Calu3 (cell line): Measurements from ENCODE around the gene TEAD1. TPM values are rescaled to one million over a fixed set of nuclear protein-coding genes. Genes with fewer than 3 reads are reported as not detected.

Experiments
- BruUV-seq: library from RNA; stranded (reverse); fragments of 400-500 nt; replicated peaks from 2 replicates; lab custom pipeline; 2021; lab: Mats Ljungman, UMichigan
- CTCF ChIA-PET: fragments of 300-600 bp; sonication (Branson Sonifier 250); formaldehyde crosslinking; loops from one replicate; lab custom pipeline; 2022; ENCODE audit warnings: antibody characterized with exemption; lab: Charles Lee
- DNase-seq: peaks from one replicate; pipeline ENCODE4 v3.0.0; 2022
- H3K27ac Mint-ChIP-seq: one replicate; pipeline ENCODE4 v1.8.0; 2022; ENCODE audit warnings: mixed read lengths; ENCODE audit not compliant: unreplicated experiment
- H3K27me3 Mint-ChIP-seq: one replicate; pipeline ENCODE4 v1.8.0; 2022; ENCODE audit warnings: mixed read lengths; ENCODE audit not compliant: unreplicated experiment
- H3K36me3 Mint-ChIP-seq: one replicate; pipeline ENCODE4 v1.8.0; 2022; ENCODE audit warnings: mild to moderate bottlenecking, moderate library complexity, mixed read lengths; ENCODE audit not compliant: insufficient read depth, unreplicated experiment
- H3K4me1 Mint-ChIP-seq: one replicate; pipeline ENCODE4 v1.8.0; 2022; ENCODE audit warnings: mild to moderate bottlenecking, low read depth, mixed read lengths; ENCODE audit not compliant: unreplicated experiment
- H3K4me3 Mint-ChIP-seq: one replicate; pipeline ENCODE4 v1.8.0; 2022; ENCODE audit warnings: mild to moderate bottlenecking, low read depth, moderate library complexity, mixed read lengths; ENCODE audit not compliant: unreplicated experiment
- H3K9me3 Mint-ChIP-seq: one replicate; pipeline ENCODE4 v1.8.0; 2022; ENCODE audit warnings: low read depth, mixed read lengths; ENCODE audit not compliant: unreplicated experiment
- intact Hi-C: fragments of 100-400 bp; cut with micrococcal nuclease; formaldehyde crosslinking; loops from one replicate; pipeline ENCODE4 v1.10.0; 2022; ENCODE audit not compliant: unreplicated experiment
- total RNA-seq: library from RNA; stranded (reverse); gene quantifications from 2 replicates; pipeline ENCODE4 v1.2.3, GENCODE V29; 2022
- TF ChIP-seq, protein P1 (sequence below): fragments of 200-600 bp; IDR thresholded peaks from one replicate; pipeline ENCODE4 v1.8.0; 2022; ENCODE audit warnings: antibody characterized with exemption; ENCODE audit not compliant: unreplicated experiment

TEAD1 gene
- total RNA-seq, 1 experiment from 2014 or later, result 104 TPM

DNA sequence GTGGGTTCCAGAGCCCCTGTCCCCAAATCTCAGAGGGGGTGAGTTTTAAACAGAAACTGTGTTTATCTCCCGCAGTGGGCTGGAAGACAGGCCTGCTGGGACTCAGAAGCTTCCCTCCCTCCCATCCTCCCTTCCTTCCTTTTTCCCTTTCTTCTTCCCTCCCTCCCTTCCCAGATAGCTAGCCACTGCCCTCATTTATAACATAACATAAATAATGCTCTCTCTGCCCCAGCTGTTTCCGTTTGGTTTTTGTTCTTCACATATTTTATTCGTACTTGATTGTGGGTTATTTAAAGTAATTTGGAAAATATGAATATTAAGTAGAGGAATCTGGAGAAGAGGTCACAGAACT lies 140.9 kb downstream of the TEAD1 start:
- no TSS peak for BruUV-seq
- intact Hi-C loops, result no loop called here
- Mint-ChIP-seq H3K9me3 (no peaks in the 10 kb centered on the region), H3K36me3 (peaks cover 3% of the 10 kb centered on the region), H3K27ac (no peak overlapping the region), H3K27me3 (no peaks in the 10 kb centered on the region), H3K4me1 (peaks cover 61% of the 10 kb centered on the region), H3K4me3 (no peak overlapping the region)
- CTCF ChIA-PET, result interaction anchor here (0.7 to 2.0 kb wide), 6 partner anchors 12 to 216 kb away, joined by 3 to 10 read pairs (median 4); no protein-coding TSS in a partner anchor
- no peak for DNase-seq
- TF ChIP-seq, protein P1, sequence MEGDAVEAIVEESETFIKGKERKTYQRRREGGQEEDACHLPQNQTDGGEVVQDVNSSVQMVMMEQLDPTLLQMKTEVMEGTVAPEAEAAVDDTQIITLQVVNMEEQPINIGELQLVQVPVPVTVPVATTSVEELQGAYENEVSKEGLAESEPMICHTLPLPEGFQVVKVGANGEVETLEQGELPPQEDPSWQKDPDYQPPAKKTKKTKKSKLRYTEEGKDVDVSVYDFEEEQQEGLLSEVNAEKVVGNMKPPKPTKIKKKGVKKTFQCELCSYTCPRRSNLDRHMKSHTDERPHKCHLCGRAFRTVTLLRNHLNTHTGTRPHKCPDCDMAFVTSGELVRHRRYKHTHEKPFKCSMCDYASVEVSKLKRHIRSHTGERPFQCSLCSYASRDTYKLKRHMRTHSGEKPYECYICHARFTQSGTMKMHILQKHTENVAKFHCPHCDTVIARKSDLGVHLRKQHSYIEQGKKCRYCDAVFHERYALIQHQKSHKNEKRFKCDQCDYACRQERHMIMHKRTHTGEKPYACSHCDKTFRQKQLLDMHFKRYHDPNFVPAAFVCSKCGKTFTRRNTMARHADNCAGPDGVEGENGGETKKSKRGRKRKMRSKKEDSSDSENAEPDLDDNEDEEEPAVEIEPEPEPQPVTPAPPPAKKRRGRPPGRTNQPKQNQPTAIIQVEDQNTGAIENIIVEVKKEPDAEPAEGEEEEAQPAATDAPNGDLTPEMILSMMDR, result no peak

DNA sequence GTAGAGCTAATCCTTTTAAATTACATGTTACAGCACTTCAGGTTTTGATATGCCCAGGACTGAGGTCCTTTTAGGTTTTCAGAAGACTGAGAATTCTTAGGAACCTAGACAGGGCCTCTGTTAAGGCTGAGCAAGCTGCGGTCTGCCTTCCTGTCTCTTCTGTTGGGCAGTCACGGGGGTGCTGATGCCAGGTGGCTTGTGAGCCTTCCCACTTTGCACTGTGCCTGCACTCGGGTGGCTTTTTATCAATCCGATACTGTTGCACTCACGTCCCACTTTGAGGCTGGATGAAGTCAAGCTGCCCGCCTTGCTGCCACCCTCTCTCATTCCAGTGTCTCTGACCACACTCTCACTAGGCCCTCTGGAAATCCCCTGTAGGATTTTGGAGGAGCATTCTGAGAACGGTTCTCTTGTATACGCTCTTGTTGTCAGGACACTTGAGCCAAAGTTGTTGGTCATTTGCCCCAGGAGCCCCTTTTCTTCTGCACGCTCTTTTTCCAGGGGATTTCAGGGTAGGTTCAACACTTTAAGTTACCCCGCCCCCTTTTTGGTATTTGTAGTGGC lies 141.8 kb downstream of the TEAD1 start:
- H3K27ac Mint-ChIP-seq, result no peak overlapping the region
- CTCF ChIA-PET, result interaction anchor here (0.7 to 1.7 kb wide), 2 partner anchors 12 to 13 kb away, joined by 3 to 7 read pairs; no protein-coding TSS in a partner anchor
- H3K36me3 Mint-ChIP-seq, result peaks cover 3% of the 10 kb centered on the region
- intact Hi-C loops, result no loop called here
- no TSS peak for BruUV-seq
- no peaks in the 10 kb centered on the region for H3K9me3 Mint-ChIP-seq
- no peak overlapping the region for H3K4me3 Mint-ChIP-seq
- TF ChIP-seq, protein P1, result no peak
- peaks cover 58% of the 10 kb centered on the region for H3K4me1 Mint-ChIP-seq
- no peaks in the 10 kb centered on the region for H3K27me3 Mint-ChIP-seq
- no peak for DNase-seq

DNA sequence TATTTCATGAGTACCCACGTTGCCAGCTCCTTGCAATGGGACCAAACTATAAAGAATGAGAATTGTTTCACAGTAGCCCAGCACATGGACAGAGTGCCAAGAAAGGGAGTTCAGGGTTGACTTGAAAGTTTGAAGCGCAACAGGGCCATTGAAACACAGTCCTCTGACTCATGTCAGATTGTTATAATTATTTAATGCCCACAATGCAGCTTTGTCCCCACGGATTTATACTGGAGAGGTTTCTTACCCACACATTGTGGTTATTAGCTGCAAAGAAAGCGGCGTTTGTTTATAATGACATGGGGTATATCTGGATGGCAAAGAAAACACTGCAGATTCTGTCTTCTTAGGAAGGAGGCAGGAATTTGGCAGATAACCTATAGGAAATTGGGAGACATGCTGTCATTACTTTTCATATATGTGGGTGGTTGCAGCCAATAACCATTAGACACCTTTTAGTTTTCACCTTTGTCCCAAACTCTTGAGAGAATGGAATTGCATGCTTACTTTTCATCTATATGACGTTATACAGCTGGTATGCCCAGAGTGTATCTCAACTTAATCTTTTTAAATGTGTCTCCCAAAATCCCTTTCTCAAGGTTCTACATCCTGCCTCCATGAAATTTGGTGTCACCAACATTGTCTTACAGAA lies 143.6 kb downstream of the TEAD1 start:
- Mint-ChIP-seq H3K36me3 (peaks cover 8% of the 10 kb centered on the region), H3K9me3 (no peaks in the 10 kb centered on the region), H3K27me3 (no peaks in the 10 kb centered on the region), H3K4me1 (peaks cover 40% of the 10 kb centered on the region), H3K27ac (no peak overlapping the region), H3K4me3 (no peak overlapping the region)
- BruUV-seq, result no TSS peak
- CTCF ChIA-PET, result no interaction called here
- intact Hi-C loops, result no loop called here
- TF ChIP-seq, protein P1, result no peak
- DNase-seq, result no peak

DNA sequence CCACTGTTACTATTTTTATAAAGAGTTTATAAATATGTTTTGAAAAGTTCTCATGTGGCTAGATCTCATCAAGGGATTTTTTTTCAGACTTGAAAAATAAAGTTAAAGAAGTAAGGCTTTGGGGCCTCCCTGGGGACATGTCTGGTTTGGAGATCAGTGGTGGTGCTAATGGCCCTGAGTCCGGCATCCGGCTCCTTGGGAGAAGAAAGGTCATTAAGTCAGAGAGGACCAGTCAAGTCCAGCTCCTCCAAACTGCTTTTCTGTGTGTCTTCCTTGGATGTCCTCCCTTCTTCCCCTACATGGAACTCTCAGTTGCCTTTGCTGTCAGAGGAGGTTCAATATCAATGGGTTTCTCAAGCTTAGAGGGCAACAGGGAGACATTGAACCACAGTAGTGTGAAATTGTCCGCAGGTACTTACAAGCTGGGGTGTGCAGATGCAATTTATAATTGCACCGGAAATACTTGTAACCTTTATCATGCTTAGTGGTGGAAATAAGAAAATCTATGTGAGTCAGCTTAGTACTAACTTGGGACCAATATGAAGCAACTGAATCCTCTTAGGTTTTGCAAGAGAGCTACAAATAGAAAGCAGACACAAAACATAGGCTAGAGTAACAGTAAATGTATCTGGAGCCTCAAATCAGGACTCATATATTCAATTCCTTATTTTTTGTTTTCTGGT lies 144.3 kb downstream of the TEAD1 start:
- no peaks in the 10 kb centered on the region for H3K27me3 Mint-ChIP-seq
- TF ChIP-seq, protein P1, result no peak
- no peak for DNase-seq
- no TSS peak for BruUV-seq
- no peaks in the 10 kb centered on the region for H3K9me3 Mint-ChIP-seq
- no peak overlapping the region for H3K4me3 Mint-ChIP-seq
- H3K27ac Mint-ChIP-seq, result no peak overlapping the region
- CTCF ChIA-PET, result no interaction called here
- H3K4me1 Mint-ChIP-seq, result peaks cover 33% of the 10 kb centered on the region
- intact Hi-C loops, result no loop called here
- H3K36me3 Mint-ChIP-seq, result peaks cover 8% of the 10 kb centered on the region
